SIG-M5 treated with dmso at 0.1 percent for 504 hours (cell line): ENCODE results near the gene CCDC6.
A peak's percentile ranks its signal among the peaks of the same experiment; 100 is the strongest.
"Not testable (repeated sequence)": the region's sequence is repeated elsewhere in the genome, so short reads cannot be mapped to it uniquely, and the experiment has no call there.

ENCODE experiments used
- DNase-seq: peaks from one replicate; lab custom pipeline; 2025; ENCODE audit not compliant: unreplicated experiment; lab: John Stamatoyannopoulos, UW

The CCDC6 gene

DNA sequence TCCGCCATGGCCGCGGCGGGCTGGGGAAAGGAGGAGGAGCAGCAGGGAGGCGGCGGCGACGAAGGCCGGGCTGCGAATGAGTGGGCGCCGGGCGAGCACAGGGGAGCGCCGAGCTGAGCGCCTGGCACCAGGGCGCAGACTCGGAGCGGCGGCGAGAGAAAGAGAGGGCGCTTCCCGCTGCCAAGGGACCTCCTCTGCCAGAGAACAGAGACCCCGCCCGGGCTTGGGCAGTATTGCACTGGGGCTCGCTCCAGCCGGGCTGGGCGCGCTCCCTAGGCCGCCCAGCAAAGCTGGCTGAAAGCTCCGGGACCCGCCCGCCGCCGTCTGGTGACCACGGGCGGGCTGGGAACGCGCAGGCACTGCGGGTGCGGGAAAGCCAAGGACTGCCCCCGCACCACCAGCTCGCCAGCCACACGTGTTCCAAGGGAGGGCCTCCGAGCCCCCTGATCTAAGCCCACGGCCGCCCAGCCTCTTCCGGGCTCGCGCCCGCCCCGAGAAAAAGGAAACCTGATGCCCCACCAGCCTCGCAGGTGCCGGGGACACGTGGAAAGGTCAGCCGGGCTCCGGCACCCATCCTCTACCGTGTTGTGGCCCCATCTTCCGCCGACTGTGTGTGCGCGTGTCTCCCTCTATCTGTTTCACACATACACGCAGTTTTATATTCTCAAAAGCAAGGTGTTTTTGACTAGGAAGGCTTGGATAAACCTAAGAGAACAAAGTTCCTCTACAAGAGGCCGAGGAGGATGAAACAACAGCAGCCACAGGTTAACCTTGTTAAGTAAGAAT lies at the start of gene CCDC6:
Gene CCDC6, minus strand, starts transcription at position 140 of the 786 bp plus-strand sequence. Its CDS starts 132 bp downstream, at position 8.
- DNase-seq, result peak; percentile 82

DNA sequence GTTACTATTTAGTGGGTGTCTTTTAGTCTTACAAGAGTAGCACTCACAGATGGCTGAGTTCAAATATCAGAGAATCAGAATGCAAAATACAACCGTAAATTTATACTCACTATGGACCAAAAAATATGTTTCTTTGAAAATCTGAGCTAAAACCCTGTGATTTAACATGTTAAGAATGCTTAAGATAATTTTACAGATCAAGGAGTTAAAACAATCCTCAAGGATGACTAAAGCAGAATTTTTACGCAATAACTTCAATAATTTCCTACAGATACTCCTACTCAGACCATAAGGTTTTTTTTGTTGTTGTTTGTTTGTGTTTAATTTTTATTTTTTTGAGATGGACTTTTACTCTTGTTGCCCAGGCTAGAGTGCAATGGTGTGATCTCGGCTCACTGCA lies 47.9 kb upstream of the CCDC6 start:
- DNase-seq, result no peak

DNA sequence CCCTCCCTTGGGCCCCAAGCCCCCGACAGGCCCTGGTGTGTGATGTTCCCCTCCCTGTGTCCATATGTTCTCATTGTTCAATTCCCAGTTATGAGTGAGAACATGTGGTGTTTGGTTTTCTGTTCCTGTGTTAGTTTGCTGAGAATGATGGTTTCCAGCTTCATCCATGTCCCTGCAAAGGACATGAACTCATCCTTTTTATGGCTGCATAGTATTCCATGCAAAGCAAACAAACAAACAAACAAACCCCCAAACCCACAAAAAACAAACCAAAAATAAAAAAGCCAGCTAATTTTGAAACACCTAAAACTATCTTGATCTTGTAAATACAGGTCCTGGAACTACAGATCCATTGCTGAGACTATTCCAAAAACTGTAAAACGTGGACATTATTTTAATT lies 47.4 kb upstream of the CCDC6 start:
- not testable (repeated sequence) for DNase-seq

GRCh38 chr10:59950105-59950504 lies 43.7 kb upstream of the CCDC6 start:
- no peak for DNase-seq

GRCh38 chr10:59949608-59950007 lies 43.3 kb upstream of the CCDC6 start:
- DNase-seq, result no peak

GRCh38 chr10:59945991-59946390 lies 39.6 kb upstream of the CCDC6 start:
- no peak for DNase-seq

- peak; percentile 3 for DNase-seq
Observed at GRCh38 chr10:59945590-59945989, 39.2 kb upstream of the CCDC6 start.

DNA sequence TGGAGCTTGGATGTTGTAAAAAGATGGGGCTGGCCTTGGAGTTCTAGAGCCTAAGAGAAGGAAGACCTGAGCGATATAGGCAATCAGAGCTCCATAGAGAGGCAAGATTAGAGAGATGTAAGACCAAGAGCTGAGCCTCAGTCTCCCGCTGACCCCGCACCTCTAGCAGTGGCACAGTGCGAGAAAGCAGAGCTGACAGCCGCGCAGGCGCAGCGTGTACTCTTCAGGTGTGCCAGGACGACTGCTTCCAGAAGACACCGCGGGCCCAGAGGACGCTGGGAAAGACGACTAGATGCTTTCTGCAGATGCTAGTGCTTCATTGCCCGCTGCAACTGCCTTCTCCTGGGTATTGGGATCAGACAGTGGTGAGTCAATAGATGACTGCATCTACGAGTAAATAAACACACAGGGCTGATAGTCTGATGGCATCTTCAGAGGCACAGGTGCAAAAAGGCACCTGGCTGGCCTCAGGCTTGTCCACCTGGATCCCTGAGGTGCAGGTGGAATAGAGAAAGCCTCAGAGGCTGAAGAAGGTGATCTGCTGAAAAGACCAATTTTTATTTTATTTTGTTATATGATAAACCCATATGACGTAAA lies 38.1 kb upstream of the CCDC6 start:
- DNase-seq, result no peak

GRCh38 chr10:59942556-59942955 lies 36.2 kb upstream of the CCDC6 start:
- no peak for DNase-seq

DNA sequence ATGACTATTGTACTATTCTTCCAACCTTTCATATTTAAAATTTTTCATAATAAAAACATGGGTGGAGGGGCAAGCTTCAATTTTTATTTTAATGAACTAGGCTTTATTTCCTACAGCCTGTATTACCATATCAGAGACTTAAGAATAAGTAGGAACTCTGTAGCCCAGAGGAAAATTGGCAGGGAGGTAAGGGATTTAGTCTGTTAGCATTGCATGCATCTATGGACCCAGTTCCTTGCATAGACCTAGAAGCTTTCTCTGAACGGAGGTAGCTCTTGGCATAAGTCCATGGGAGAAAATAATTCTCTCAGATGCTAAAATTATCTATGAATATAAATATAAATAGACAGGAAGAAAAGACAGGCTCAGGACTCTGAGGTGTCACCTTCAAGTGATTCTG lies 31.4 kb upstream of the CCDC6 start:
- no peak for DNase-seq

DNA sequence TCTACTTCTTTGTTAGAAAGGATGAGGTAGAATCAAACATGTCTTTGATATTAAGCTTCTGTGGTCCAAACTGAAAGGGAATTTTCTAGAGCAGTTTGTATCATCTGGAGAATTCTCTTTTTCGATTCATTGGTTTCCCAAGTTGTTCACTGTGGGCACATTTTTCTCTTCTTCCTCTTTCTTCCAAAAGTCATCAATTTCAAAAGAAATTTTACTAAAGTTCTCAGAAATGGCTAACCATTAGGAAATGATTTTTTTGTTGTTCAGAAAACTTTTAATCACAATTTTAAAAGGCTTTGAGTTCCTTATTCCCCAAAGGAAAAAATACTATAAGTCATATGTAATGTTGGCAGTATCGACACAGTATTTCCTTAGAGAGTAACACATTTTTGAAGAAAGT lies 28.3 kb upstream of the CCDC6 start:
- DNase-seq, result no peak

DNA sequence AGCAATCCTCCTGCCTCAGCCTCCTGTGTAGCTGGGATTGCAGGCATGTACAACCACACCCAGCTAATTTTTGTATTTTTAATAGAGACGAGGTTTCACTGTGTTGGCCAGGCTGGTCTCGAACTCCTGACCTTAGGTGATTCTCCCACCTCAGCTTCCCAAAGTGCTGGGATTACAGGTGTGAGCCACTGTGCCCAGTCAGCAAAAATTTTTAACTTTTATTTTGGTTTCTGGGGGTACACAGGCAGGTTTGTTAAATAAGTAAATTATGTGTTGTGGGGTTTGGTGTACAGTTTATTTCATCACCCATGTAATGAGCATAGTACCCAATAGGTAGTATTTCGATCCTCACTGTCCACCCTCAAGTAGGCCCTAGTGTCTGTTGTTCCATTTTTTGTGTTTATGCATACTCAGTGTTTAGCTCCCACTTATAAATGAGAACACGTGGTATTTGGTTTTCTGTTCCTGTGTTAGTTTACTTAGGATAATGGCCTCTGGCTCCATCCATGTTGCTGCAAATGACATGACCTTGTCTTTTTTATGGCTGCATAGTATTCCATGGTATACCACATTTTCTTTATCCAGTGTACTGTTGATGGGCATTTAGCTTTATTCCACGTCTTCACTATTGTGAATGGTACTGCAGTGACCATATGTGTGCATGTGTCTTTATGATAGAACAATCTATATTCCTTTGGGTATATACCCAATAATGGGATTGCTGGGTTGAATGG lies 24.6 kb upstream of the CCDC6 start:
- DNase-seq, result not testable (repeated sequence)

- no peak for DNase-seq
Observed at GRCh38 chr10:59926086-59926485, 19.7 kb upstream of the CCDC6 start.

GRCh38 chr10:59922907-59923306 lies 16.6 kb upstream of the CCDC6 start:
- DNase-seq, result no peak

DNA sequence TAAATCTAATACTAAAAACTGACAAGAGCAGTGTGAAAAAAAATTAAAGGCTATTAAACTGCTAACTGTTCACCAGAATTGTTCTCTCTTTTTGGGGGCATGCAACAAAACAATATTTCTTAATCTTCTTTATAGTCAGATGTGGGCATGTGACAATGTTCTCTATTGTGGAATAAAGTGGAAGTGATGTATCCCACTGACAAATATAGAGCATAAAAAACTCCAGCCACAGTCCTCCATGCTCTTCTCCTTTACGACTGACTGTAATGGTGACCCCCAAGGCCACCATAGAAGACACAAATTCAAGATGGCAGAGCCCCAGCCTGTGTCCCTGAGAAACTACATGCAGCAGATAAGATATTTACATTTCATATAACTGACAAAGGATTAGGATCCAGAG lies 11.6 kb upstream of the CCDC6 start:
- DNase-seq, result no peak

- DNase-seq, result no peak
Observed at GRCh38 chr10:59913547-59914237, 7.3 kb upstream of the CCDC6 start.

DNA sequence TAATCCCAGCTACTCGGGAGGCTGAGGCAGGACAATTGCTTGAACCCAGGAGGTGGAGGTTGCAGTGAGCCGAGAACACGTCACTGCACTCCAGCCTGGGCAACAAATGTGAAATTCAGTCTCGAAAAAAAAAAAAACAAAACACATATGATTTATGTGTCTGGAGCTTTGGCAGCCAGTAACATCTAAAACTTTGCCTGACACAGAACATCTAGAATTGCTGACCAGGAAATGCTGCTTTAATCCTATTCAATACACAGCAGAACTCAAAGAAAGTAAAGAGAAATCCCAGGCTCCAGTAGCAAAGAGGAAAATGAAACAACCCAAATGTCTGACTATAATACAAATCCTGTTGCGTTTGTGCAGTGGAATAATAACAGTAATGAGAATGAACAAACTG lies 4.5 kb upstream of the CCDC6 start:
- no peak for DNase-seq

DNA sequence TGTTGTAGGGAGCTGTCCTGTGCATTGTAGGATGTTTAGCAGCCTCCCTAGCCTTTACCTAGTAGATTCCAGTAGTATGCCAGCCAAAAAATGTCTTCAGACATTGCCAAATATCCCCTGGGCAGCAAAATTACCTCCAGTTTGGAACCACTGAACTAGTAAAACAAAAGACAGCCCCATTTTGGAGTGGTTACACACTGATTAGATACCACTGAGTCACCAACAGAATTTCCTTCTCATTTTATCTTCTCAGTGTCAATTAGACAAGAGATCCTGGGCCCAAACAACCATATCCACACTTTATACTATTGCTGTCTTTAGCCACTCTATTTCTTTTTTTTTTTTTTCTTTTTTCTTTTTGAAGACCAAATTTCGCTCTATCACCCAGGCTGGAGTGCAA lies 3.5 kb upstream of the CCDC6 start:
- DNase-seq, result no peak

DNA sequence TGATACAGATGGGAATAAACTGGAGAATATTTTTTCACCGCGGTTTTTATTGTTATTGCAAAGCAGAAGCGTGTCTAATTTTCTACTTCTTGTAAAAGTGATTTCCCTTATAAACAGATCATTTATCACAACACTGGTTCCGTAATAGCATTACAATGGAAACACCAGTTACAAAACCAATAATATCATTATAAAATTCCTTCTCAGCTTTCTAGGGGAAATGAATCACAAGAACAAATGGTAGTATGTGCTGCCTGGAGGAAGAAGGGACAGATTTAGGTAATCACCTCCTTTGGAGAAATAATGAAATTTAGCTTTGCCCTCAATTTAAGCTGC lies 2.4 kb upstream of the CCDC6 start:
- DNase-seq, result no peak

GRCh38 chr10:59907918-59908807 lies 1.8 kb upstream of the CCDC6 start:
- DNase-seq, result peak; percentile 33

DNA sequence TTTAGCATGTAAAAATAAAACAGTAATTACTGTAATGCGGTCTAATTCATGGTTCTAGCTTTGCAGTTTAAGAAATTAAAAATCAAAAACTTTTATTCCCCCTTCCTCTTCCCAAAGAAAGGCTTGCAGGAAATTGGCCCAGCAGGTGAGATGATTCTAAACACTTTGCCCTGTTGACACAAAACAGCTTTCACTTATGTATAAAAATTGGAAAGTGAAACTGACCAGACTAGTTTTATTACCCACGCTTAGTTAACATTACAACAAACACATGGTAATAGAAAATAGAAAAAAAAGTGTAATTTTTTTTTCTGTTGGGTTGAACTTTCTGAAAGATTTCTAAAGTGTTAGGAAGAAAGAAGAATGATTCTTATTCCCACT lies 1.2 kb upstream of the CCDC6 start:
- DNase-seq, result no peak
